GM19395 (cell line): ENCODE results near the gene BAIAP2.
"Not testable (repeated sequence)": the region's sequence is repeated elsewhere in the genome, so short reads cannot be mapped to it uniquely, and the experiment has no call there.

Experiments
- ATAC-seq: cut with Tn5 transposase; IDR thresholded peaks from one replicate; pipeline ENCODE4 v1.9.1; 2021; ENCODE audit warnings: mild to moderate bottlenecking, moderate library complexity; ENCODE audit not compliant: unreplicated experiment

Gene BAIAP2

GRCh38 chr17:81000631-81001357 is 34.2 kb upstream of the BAIAP2 start:
- ATAC-seq = no peak

- ATAC-seq = no peak
Measured at GRCh38 chr17:81002013-81002384, 33.0 kb upstream of the BAIAP2 start.

- ATAC-seq = no peak
Measured at GRCh38 chr17:81002409-81003361, 32.3 kb upstream of the BAIAP2 start.

- no peak for ATAC-seq
Measured at GRCh38 chr17:81003711-81004475, 31.1 kb upstream of the BAIAP2 start.

GRCh38 chr17:81006891-81007290 is 28.1 kb upstream of the BAIAP2 start:
- no peak for ATAC-seq

GRCh38 chr17:81008140-81008539 is 26.8 kb upstream of the BAIAP2 start:
- ATAC-seq = no peak

GRCh38 chr17:81009136-81009535 is 25.8 kb upstream of the BAIAP2 start:
- no peak for ATAC-seq

- no peak for ATAC-seq
Measured at GRCh38 chr17:81010935-81011334, 24.0 kb upstream of the BAIAP2 start.

- no peak for ATAC-seq
Measured at GRCh38 chr17:81011951-81012350, 23.0 kb upstream of the BAIAP2 start.

- no peak for ATAC-seq
Measured at GRCh38 chr17:81012574-81013447, 22.1 kb upstream of the BAIAP2 start.

- ATAC-seq = no peak
Measured at GRCh38 chr17:81013642-81014041, 21.3 kb upstream of the BAIAP2 start.

GRCh38 chr17:81015136-81015535 is 19.8 kb upstream of the BAIAP2 start:
- ATAC-seq = no peak

- no peak for ATAC-seq
Measured at GRCh38 chr17:81016575-81016974, 18.4 kb upstream of the BAIAP2 start.

GRCh38 chr17:81017330-81017729 is 17.6 kb upstream of the BAIAP2 start:
- not testable (repeated sequence) for ATAC-seq

- no peak for ATAC-seq
Measured at GRCh38 chr17:81018044-81018802, 16.7 kb upstream of the BAIAP2 start.

- no peak for ATAC-seq
Measured at GRCh38 chr17:81019563-81020442, 15.1 kb upstream of the BAIAP2 start.

- no peak for ATAC-seq
Measured at GRCh38 chr17:81020443-81020766, 14.5 kb upstream of the BAIAP2 start.

GRCh38 chr17:81020767-81021497 is 14.0 kb upstream of the BAIAP2 start:
- no peak for ATAC-seq
